Transverse colon (tissue), 4 donors: Measurements from ENCODE around the gene CCN2. TPM values are rescaled to one million over a fixed set of nuclear protein-coding genes. Genes with fewer than 3 reads are reported as not detected.
A peak's percentile ranks its signal among the peaks of the same experiment; 100 is the strongest.

Source experiments
- DNase-seq: peaks from one replicate; pipeline ENCODE4 v3.0.0-alpha.2; 2019
- H3K27ac ChIP-seq, 4 donors: fragments of 200-600 bp; sonication (generic); 2 replicates each; pipeline ENCODE4 v1.5.1; 2016 to 2018; ENCODE audit warnings: inconsistent platforms in 4 of 4
- H3K27me3 ChIP-seq: fragments of 200-600 bp; sonication (generic); 2 replicates; pipeline ENCODE4 v1.5.1; 2017; ENCODE audit warnings: inconsistent platforms
- H3K36me3 ChIP-seq, 4 donors: fragments of 200-600 bp; sonication (generic); 2 replicates each; pipeline ENCODE4 v1.5.1; 2017 to 2019; ENCODE audit warnings: inconsistent platforms in 4 of 4
- H3K4me1 ChIP-seq, 4 donors: fragments of 200-600 bp; sonication (generic); 2 replicates each; pipeline ENCODE4 v1.5.1; 2017 to 2020; ENCODE audit warnings: inconsistent platforms in 4 of 4
- H3K4me3 ChIP-seq, 4 donors: fragments of 200-600 bp; sonication (generic); 1 replicate in 1 of 4; 2 replicates in 3 of 4; pipeline versions ENCODE4 v1.5.1 to v1.6.1; 2017 to 2019; ENCODE audit warnings: inconsistent platforms in 4 of 4
- H3K9me3 ChIP-seq, 2 donors: fragments of 200-600 bp; sonication (generic); 2 replicates each; pipeline ENCODE4 v1.5.1; 2017 to 2019; ENCODE audit warnings: inconsistent platforms in 2 of 2
- EP300 ChIP-seq: sonication (generic); formaldehyde crosslinking; IDR thresholded peaks from one replicate; pipeline ENCODE4 v1.6.1; 2017; ENCODE audit warnings: antibody characterized with exemption, low read depth
- POLR2A ChIP-seq: fragments of 450-650 bp; IDR thresholded peaks from one replicate; pipeline ENCODE4 v1.6.1; 2016; ENCODE audit warnings: antibody characterized with exemption, mild to moderate bottlenecking, moderate library complexity
- POLR2AphosphoS5 ChIP-seq, 3 donors: sonication (generic); formaldehyde crosslinking; IDR thresholded peaks; one replicate each; pipeline ENCODE4 v1.6.1; 2016; ENCODE audit warnings: antibody characterized with exemption in 3 of 3
- WGBS, 2 donors: methylation state at CpG; one replicate each; pipeline ENCODE4 v1.1.5; 2018; ENCODE audit warnings: low coverage in 1 of 2; 5-methylcytosine and 5-hydroxymethylcytosine counted together
- in situ Hi-C, 4 donors: fragments of 200-750 bp; cut with MboI; loops; one replicate each; pipeline versions ENCODE4 v1.15.0 to v1.15.1; 2017; ENCODE audit warnings: low sequenced_read_pairs in 3 of 4, low pct_ligation_motif_present in 1 of 4, low pct_unique_long_range_greater_than_20kb in 1 of 4
- intact Hi-C: fragments of 100-400 bp; cut with DNase I; formaldehyde crosslinking; loops from one replicate; pipeline ENCODE4 v1.15.1; 2023; ENCODE audit warnings: low total_unique reads
- total RNA-seq, 4 donors: library from RNA; depleted of rRNA; stranded (reverse); fragments of >200 nt; gene quantifications; one replicate each; pipeline ENCODE4 v1.1.0, GENCODE V29; 2016
- TF ChIP-seq, protein P1 (sequence below), 5 experiments: fragments of 200-600 bp in 3 of 5; fragments of 450-650 bp in 2 of 5; sonication (generic) in 3 of 5; IDR thresholded peaks; 1 replicate in 2 of 5; 2 replicates in 3 of 5; pipeline ENCODE4 v1.5.1; 2016 to 2017; ENCODE audit warnings: antibody characterized with exemption in 5 of 5, inconsistent platforms in 3 of 5, mild to moderate bottlenecking in 2 of 5, moderate library complexity in 1 of 5

Gene CCN2
- total RNA-seq, 4 donors from 2014 or later, result 37.0 to 146 (median 58.0) TPM

DNA sequence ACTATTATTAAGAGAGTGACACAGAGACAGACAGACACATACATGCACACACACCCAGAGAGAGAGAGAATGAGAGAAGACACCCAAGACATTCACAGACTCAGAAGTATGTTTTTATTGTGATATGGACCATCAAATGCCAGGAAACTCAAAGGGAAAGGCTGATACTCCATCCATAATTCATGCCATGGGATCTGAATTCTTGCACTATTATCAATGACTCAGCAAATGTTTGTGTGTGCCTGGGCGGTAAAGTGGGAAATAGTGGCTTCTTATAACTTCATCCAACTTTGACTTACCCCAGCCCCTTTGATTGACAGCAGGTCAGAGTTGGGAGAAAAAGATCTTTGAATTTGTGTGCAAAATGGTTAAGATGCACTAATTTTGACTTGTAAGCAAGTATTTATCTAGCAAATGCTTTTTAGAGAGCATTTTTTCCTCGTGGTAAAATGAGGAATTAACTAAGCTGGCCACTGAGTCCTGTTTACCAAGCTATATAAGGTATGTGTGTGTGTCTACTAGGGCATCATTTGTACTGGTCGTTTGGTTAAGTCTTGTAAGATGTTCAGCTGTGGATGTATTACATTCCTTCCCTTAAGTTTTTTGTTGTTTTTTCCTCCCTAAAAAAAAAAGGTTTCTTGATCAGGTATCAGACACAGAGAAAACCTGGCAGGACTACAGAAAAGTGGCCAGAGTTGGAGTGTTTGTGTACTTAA is 3.0 kb upstream of the CCN2 start:
- intact Hi-C loops (no loop called here), in situ Hi-C loops (no loop called here)
- Histone ChIP-seq H3K27ac (peak overlapping the region; percentile 57 to 69 (median 62)), H3K36me3 (no peaks in the 10 kb centered on the region), H3K4me1 (peaks cover 4 to 59% (median 22%) of the 10 kb centered on the region in 4 donors), H3K9me3 (no peaks in the 10 kb centered on the region), H3K27me3 (no peaks in the 10 kb centered on the region), H3K4me3 (no peak overlapping the region)
- TF ChIP-seq POLR2A (no peak), EP300 (no peak), POLR2AphosphoS5 (IDR thresholded peaks at IDR 0.05) (no peak)
- TF ChIP-seq, protein P1, sequence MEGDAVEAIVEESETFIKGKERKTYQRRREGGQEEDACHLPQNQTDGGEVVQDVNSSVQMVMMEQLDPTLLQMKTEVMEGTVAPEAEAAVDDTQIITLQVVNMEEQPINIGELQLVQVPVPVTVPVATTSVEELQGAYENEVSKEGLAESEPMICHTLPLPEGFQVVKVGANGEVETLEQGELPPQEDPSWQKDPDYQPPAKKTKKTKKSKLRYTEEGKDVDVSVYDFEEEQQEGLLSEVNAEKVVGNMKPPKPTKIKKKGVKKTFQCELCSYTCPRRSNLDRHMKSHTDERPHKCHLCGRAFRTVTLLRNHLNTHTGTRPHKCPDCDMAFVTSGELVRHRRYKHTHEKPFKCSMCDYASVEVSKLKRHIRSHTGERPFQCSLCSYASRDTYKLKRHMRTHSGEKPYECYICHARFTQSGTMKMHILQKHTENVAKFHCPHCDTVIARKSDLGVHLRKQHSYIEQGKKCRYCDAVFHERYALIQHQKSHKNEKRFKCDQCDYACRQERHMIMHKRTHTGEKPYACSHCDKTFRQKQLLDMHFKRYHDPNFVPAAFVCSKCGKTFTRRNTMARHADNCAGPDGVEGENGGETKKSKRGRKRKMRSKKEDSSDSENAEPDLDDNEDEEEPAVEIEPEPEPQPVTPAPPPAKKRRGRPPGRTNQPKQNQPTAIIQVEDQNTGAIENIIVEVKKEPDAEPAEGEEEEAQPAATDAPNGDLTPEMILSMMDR (IDR thresholded peaks at IDR 0.05), result no peak
- 19 to 21% methylated on average over 3 of the region's 3 CpGs for WGBS, 2 donors
- DNase-seq, result no peak

DNA sequence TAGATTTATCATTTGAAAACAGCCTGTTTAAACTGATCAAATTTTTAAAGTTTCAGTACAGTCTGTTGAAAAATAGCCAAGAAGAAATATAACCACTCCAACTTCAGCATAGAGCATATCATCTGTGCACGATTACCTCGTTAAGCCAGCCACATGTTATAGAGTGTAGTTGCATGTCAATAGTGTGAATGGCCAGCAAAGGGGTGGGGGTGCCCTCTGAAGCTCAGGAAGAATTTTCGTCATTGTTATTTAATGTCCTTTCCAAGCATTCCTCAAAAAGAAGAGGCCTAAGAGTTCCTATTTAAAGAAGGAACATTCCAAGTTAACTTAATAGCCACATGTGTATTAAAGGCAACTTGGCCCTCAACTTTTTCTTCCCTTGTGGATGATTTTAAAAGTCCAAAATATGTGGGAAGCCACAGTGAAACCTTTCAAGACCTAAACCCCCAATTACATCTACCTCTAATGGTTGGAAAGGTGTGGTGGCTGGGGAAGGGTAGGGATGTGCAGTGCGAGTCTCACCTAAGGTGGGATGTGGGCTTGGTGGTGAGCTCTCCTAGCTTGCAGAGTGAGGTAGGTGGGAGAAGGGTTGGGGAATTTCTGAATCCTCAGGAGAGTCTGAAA is 1.8 kb upstream of the CCN2 start:
- in situ Hi-C loops, result no loop called here
- Histone ChIP-seq H3K27ac (peak overlapping the region in 2 of 4 donors; percentile 97), H3K27me3 (no peaks in the 10 kb centered on the region)

DNA sequence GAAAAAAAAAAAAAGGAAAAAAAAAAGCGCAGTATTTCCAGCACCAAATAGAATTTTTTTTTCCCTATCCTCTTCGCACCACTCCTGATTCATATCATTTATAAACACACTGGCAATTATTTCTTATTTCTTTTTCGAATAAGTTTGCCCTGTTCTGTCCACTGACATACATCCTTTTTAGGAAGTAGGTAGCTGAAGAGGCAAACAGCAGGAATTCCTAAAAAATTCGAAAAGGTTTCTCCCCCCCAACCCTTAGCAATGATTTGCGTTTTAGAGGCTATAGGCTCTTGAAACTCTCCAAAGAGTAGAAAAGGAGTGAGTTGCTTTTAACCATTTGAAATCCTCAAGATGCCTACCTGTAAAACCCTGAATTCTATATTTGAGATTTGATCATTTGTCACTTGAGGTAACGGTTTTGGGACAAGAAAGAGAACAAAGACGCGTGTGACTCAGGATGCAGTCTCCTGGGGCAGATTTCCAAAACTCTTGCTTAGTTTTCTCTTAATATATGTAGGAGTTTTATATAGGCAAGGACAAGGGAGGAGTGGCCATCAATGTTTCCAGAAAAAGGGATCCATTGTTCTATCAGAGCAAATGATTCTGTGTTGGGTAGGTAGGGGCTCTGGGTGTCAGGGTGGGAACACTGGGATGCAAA is 531 bp upstream of the CCN2 start:
- 31 to 40% methylated on average over 8 of the region's 8 CpGs for WGBS, 2 donors
- no peak for DNase-seq
- intact Hi-C loops, result no loop called here
- H3K27me3 ChIP-seq, result no peaks in the 10 kb centered on the region
- no peak for TF ChIP-seq POLR2A
- TF ChIP-seq, protein P1 (IDR thresholded peaks at IDR 0.05), result no peak
- TF ChIP-seq POLR2AphosphoS5 (IDR thresholded peaks at IDR 0.05), result no peak
- TF ChIP-seq EP300, result no peak
- peaks cover 4 to 40% (median 19%) of the 10 kb centered on the region in 4 donors for H3K4me1 ChIP-seq
- H3K27ac ChIP-seq, result peak overlapping the region; percentile 95 to 97 (median 96)
- in situ Hi-C loops, result no loop called here
- no peaks in the 10 kb centered on the region for H3K9me3 ChIP-seq
- H3K36me3 ChIP-seq, result no peaks in the 10 kb centered on the region
- peak overlapping the region in 3 of 4 donors; percentile 80 to 83 (median 82) for H3K4me3 ChIP-seq

More for the DNA sequence above, 1.8 kb upstream of the CCN2 start:
- TF ChIP-seq POLR2AphosphoS5 (IDR thresholded peaks at IDR 0.05), result no peak
- TF ChIP-seq, protein P1 (IDR thresholded peaks at IDR 0.05), result no peak
- no peak for TF ChIP-seq POLR2A
- TF ChIP-seq EP300, result no peak
- Histone ChIP-seq H3K4me3 (no peak overlapping the region), H3K9me3 (no peaks in the 10 kb centered on the region), H3K4me1 (peaks cover 4 to 50% (median 19%) of the 10 kb centered on the region in 4 donors), H3K36me3 (no peaks in the 10 kb centered on the region)
- no peak for DNase-seq
- WGBS, 2 donors, result 89 to 92% methylated on average over 2 to 4 of the region's 4 CpGs
- intact Hi-C loops, result no loop called here
